ENCODE measurements around the gene LRRC10. TPM values are rescaled to one million over a fixed set of nuclear protein-coding genes. Genes with fewer than 3 reads are reported as not detected.
A peak's percentile ranks its signal among the peaks of the same experiment; 100 is the strongest.

LRRC10 gene
- total RNA-seq, 1 experiment from 2014 or later, result not detected

- DNase-seq (ENCODE audit: low read depth, low spot score), result peak; percentile 96
- in situ Hi-C loops (cut with HindIII; ENCODE audit: low pct_unique_long_range_greater_than_20kb, low sequenced_read_pairs), result no loop called here
Measured at GRCh38 chr12:69585189-69586062, 25.3 kb downstream of the LRRC10 start, which contains the start of gene CCT2. Gene CCT2 (plus strand): TSS chr12:69585459. CDS start chr12:69585522, 63 bp downstream.

- in situ Hi-C loops (cut with HindIII; ENCODE audit: low pct_unique_long_range_greater_than_20kb, low sequenced_read_pairs), result no loop called here
- DNase-seq (ENCODE audit: low read depth, low spot score), result peak; percentile 61
Measured at GRCh38 chr12:69583203-69583602, 27.5 kb downstream of the LRRC10 start.

- no peak for DNase-seq (ENCODE audit: low read depth, low spot score)
- in situ Hi-C loops (cut with HindIII; ENCODE audit: low pct_unique_long_range_greater_than_20kb, low sequenced_read_pairs), result no loop called here
Measured at GRCh38 chr12:69580074-69580473, 30.6 kb downstream of the LRRC10 start.

- in situ Hi-C loops (cut with HindIII; ENCODE audit: low pct_unique_long_range_greater_than_20kb, low sequenced_read_pairs), result no loop called here
- no peak for DNase-seq (ENCODE audit: low read depth, low spot score)
Measured at GRCh38 chr12:69579029-69579428, 31.7 kb downstream of the LRRC10 start.

- in situ Hi-C loops (cut with HindIII; ENCODE audit: low pct_unique_long_range_greater_than_20kb, low sequenced_read_pairs), result no loop called here
- DNase-seq (ENCODE audit: low read depth, low spot score), result no peak
Measured at GRCh38 chr12:69578283-69578682, 32.4 kb downstream of the LRRC10 start.

GRCh38 chr12:69575346-69575745 lies 35.4 kb downstream of the LRRC10 start:
- in situ Hi-C loops (cut with HindIII; ENCODE audit: low pct_unique_long_range_greater_than_20kb, low sequenced_read_pairs), result no loop called here
- no peak for DNase-seq (ENCODE audit: low read depth, low spot score)

- DNase-seq (ENCODE audit: low read depth, low spot score), result peak; percentile 81
- in situ Hi-C loops (cut with HindIII; ENCODE audit: low pct_unique_long_range_greater_than_20kb, low sequenced_read_pairs), result no loop called here
Measured at GRCh38 chr12:69570545-69571399, 39.9 kb downstream of the LRRC10 start.

GRCh38 chr12:69570000-69570516 lies 40.6 kb downstream of the LRRC10 start:
- in situ Hi-C loops (cut with HindIII; ENCODE audit: low pct_unique_long_range_greater_than_20kb, low sequenced_read_pairs), result no loop called here
- DNase-seq (ENCODE audit: low read depth, low spot score), result no peak

- no peak for DNase-seq (ENCODE audit: low read depth, low spot score)
Measured at GRCh38 chr12:69569236-69569635, 41.5 kb downstream of the LRRC10 start.

GRCh38 chr12:69566603-69567002 lies 44.1 kb downstream of the LRRC10 start:
- in situ Hi-C loops (cut with HindIII; ENCODE audit: low pct_unique_long_range_greater_than_20kb, low sequenced_read_pairs), result no loop called here
- DNase-seq (ENCODE audit: low read depth, low spot score), result peak; percentile 5

More at GRCh38 chr12:69569236-69569635, 41.5 kb downstream of the LRRC10 start:
- in situ Hi-C loops (cut with HindIII; ENCODE audit: low pct_unique_long_range_greater_than_20kb, low sequenced_read_pairs), result no loop called here

GRCh38 chr12:69563166-69563762 lies 47.4 kb downstream of the LRRC10 start:
- DNase-seq (ENCODE audit: low read depth, low spot score), result no peak
- in situ Hi-C loops (cut with HindIII; ENCODE audit: low pct_unique_long_range_greater_than_20kb, low sequenced_read_pairs), result no loop called here

Small RNA genes lying within 50 kb of the gene (small RNA-seq; reads per million reads assigned to genes)
- 0 to 3.2 reads per million in 2 experiments for gene MIR3913-1

Other genes with a start within 250 kb of the LRRC10 start
- 24.3 and 26.6 TPM in 2 replicates for gene FRS2, start 140.5 kb downstream of the LRRC10 start, total RNA-seq (2014; rRNA removed; shearing (Covaris generic))
- 474 and 489 TPM in 2 replicates for gene CCT2, start 25.4 kb downstream of the LRRC10 start, total RNA-seq (2014; rRNA removed; shearing (Covaris generic))
- not detected in 2 replicates for gene BEST3, start 88.4 kb upstream of the LRRC10 start, total RNA-seq (2014; rRNA removed; shearing (Covaris generic))
- 16.5 and 18.8 TPM in 2 replicates for gene RAB3IP, start 128.0 kb upstream of the LRRC10 start, total RNA-seq (2014; rRNA removed; shearing (Covaris generic))
- not detected in 2 replicates for gene MYRFL, start 214.3 kb upstream of the LRRC10 start, total RNA-seq (2014; rRNA removed; shearing (Covaris generic))